ENCODE results near the gene PLEKHG3.

Gene PLEKHG3

DNA sequence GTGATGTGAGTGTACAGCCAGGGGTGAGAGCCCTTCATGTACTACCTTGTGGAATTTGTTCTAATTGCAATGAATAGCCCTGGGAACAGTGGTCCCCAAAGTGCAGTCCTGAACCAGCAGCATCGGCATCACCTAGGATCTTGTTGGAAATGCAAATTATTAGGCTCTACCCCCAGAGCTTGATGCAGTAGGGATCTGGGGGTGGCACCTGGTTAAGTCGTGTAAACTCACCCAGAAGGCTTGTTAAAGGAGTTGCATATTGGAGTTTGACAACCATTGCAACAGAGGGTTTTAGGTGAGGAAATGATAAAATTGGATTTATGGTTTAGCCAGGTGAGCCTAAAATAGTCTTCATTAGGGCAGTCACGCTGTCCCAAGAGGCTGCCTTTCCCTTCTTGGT, 73.2 kb downstream of the PLEKHG3 start:
- no peak for DNase-seq (ENCODE audit: low read depth in 1 of 2, low spot score in 1 of 2)

DNA sequence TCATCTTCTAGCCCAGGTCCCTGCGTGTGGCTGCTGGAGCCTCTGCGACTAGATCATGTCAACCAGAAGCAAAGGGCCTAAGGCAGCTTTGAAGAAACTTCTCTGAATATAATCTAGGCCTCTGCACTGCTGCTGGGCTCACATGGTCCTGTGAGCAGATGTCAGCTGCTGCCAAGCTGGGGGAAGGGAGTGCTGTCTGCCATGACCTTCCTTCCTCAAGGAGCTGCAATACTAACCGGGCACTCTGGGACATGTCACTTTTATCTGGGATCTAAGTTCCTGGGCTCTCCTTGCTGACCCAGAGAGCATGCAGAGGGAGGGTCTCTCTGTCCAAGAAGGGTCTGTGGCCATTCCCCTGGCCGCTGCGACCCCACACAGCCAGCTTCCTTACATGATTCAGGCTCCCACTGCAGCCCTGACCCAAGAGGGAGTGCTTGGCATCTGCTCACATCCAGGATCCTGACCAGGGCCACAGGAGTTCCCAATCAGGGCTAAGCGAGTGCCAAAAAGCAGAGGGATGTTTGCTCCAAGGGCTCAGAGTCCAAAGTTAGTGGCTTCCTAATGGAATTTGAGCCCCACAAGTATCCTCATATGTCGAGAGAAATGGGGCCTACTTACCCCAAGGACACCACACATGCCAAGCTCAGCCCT, 74.0 kb downstream of the PLEKHG3 start:
- no peak for DNase-seq (ENCODE audit: low read depth in 1 of 2, low spot score in 1 of 2)

DNA sequence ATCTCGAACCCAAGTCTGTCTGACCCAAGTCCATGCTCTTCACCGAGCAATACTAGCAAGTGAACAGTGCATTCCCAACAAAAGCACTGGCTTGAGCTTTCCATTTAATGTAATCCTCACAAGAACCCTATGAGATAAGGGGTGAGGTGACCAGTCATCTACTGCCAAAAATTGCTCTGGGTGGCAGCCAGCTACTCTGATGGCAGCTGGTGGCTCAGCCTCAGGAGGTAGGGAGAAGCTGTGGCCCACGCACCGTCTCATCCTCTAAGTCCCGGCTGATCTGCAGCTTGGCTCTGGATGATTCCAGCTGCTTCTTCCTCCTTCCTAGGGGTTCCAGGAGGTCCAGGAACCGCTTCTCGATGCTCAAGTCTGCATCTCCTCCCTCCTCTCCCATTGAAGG, 75.2 kb downstream of the PLEKHG3 start:
- DNase-seq (ENCODE audit: low read depth in 1 of 2, low spot score in 1 of 2), result no peak

DNA sequence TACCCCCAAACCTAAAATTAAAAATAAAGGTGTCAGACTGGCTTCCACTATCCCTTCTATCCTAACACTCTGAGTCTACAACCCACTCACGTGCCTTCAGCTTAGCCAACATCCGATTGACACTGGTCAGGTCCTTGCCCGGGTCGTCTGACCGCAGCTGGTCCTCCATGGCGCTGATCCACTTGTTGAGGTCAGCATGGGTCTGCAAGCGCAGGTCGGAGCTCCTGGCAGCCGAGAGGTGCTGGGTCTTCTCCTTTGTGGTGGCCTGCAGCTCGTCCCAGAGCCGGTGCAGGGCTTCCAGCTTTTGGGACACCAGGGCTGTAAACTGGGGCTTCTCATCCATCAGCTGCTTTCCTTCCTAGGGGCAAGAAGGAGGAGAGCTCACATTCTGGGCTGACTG, 78.0 kb downstream of the PLEKHG3 start:
- no peak for DNase-seq (ENCODE audit: low read depth in 1 of 2, low spot score in 1 of 2)

DNA sequence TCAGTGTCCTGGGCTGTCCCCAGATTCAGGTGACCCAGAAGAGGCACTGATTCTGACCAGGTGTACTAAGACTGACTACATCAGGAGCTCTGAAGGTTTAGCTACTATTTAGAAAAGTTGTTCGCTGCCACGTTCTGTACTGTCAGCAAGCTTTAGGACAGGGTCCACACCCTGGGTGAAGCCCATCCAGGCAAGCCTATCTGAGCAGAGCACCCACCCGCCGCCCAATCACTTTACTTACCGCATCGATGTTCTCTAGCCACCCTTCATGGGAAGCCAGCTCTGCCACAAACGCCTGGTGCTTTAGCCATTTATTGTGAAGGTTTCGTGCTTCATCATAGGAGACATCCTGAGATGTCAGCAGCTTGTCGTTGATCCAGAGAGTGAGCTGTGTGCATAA, 79.8 kb downstream of the PLEKHG3 start:
- no peak for DNase-seq (ENCODE audit: low read depth in 1 of 2, low spot score in 1 of 2)

DNA sequence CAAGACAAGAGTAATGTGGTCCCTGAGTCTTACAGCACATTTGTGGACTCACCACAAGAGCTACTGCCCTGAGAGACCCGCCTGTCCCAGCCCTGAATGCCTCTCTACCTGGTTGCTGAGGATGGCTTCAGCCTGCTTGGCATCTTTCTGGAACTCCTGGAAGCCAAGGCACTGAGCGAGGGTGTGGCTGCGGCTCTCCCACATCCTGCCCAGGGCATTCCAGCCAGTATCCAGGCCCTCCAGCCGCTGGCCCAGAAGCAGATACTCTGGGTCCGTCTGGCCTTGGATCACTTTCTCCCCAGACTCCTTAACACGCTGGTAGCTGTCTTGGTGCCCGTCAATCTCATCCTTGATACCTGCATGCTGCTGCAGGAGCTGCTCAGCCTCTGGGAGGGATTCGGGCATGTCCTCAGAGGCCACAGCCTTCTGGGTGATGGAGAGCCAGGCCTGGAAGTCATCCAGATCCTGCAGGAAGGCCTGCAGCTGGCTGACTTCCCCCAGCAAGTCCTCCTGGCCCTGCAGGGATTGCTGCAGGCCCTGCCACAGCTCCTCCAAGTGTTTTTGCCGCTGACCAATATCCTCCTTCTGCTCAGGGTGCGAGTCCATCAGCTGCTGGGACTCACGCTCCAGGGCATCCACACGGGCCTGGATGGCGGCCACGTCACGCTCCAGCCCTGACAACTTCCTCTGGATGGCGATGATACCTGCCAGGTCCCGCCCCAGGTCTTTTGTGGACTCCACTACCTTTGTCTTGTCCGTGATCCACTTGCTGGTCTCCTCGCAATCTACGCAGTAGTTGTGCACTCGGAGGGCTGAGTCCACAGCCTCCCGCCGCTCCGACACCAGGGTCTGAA, 82.3 kb downstream of the PLEKHG3 start:
- no peak for DNase-seq (ENCODE audit: low read depth in 1 of 2, low spot score in 1 of 2)

DNA sequence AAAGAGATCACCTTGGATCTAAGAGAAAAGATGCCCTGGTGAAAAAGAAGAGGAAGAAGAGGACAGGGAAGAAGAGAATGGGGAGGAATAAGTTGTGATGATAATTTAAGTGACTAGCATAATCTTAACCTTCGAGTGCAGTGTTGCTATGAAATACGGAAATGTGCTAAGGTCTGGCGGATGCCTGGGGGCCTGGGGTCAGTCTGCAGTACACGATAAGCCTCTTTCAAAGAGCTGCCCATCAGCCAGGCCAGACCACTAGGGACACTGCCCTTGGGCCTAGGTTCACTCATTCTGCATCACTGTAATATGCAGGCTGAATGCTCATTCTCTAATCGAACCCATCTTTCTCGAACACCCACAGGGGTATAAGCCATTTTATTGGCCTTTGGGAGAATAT, 83.4 kb downstream of the PLEKHG3 start:
- DNase-seq (ENCODE audit: low read depth in 1 of 2, low spot score in 1 of 2), result no peak

DNA sequence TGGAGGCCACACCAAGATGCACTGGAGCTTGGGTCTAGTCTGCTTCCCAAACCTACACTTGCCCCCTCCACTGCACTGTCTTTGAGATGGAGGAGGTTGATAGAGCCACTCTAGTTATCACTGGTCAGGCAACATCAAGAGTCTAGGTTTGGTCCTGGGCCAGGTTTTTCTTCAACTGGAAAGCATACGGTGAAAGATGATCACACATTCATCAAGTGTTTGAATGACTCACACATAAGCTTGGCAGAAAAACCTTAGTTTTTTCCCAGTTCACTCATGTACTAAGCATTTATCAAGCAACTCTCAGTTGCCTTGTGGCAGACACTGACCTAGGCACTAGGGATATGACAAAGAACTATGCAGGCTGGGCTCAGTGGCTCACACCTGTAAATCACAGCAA, 84.5 kb downstream of the PLEKHG3 start:
- no peak for DNase-seq (ENCODE audit: low read depth in 1 of 2, low spot score in 1 of 2)

DNA sequence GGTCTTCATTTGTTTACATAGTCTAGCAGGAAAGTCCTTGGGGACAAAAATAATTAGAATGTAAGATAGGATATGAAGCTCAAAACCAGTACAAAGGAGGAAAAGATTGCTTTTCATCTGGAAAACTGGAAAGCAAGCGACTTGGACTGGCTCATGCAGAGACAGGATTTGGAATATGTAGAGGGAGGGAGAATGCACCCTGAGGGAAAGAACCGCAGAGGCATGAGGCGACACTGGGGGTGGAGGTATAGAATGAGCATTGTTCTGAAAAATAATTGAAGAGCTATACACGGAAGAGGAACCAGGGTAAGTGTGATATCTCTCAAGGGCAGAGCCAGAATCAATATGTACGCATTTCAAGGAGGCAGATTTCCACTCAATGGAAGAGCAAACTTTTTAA, 85.5 kb downstream of the PLEKHG3 start:
- DNase-seq (ENCODE audit: low read depth in 1 of 2, low spot score in 1 of 2), result no peak

DNA sequence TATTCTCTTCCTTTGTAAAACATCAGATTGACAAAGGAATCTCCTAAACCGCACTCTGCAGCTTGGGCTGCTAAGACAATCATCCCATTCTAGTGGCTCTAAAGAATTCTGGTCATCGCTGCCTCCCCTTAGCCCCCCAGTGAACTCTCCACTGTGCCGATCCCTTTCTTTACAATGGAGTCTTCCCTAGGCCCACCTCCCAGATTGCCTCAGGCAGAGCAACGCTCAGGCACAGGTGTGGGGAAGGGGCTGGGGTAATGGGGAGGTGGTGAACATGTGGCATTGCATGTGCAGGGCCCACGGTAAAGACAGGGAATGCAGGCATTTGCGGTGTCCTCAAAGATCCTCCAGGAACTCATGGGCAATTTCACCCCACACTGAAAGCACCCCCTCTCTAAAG, 86.3 kb downstream of the PLEKHG3 start:
- DNase-seq (ENCODE audit: low read depth in 1 of 2, low spot score in 1 of 2), result no peak

DNA sequence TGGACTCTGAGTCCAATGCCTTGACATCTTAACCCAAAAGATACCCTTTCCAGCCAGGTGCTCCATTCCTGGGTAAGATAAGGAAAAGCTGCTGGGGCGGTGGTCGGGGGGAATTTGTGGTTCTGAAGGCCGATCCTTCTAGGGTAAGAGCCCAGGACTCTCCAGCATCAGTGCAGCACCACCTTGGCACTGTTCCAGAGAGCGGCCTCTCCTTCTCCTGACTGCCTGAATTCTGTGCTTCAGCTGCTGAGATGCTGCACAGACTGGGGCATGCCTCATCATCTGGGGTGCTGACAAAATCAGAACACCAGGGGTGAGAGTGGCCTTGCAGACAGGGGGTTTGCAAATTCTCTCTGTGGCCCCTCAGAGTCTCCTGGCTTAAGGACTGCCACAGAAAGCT, 88.0 kb downstream of the PLEKHG3 start:
- DNase-seq (ENCODE audit: low read depth in 1 of 2, low spot score in 1 of 2), result no peak

DNA sequence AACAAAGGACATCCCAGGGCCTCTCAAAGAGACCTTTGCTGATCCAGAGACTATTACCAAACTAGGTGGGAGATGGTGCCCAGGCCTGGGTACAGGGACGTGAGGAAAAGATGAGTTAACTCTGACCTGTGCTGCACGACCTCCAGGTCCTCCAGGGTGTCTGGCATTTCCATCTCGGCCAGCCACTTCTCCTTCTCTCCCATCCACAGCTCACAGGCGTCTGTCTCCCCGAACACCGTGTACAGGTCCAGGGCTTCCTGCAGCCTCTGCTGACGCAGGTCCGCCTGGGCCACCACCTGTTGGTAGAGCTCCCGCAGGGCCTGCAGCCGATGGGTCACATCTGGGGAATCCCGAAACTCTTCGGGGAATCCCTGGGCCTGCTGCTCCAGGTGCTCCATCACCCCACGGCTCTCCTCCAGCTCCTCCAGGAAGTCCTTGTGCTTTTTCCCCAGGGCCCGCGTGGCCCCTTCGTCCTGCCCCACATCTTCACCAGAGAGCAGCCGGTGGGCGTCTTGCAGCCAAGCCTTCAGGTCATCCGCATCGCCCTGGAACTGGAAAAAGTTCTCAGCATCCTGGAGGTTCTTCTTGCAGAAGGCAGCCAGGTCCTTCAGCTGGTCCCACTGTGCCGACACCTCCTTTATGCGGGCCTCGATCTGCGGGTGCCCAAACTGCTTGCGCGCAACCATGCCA, 88.8 kb downstream of the PLEKHG3 start:
- DNase-seq (ENCODE audit: low read depth in 1 of 2, low spot score in 1 of 2), result no peak

DNA sequence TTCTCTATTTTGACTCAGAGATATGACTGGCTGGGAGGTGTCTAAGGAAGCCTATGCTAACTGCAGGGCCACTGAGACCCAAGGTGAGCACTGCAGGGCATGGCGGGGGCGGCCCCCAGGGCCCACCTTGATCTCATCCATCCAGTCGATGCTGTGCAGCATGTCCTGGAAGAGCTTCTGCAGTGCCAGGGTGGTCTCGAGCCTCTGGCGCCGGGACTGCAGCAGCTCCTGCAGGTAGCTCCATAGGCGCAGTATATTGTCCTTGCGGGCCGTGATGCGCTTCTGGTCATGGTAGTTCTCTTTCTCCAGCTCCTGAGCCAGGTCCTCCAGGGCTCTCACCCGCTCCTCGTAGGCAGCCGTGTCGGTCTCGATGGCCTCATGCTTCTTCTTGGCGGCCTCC, 91.0 kb downstream of the PLEKHG3 start:
- no peak for DNase-seq (ENCODE audit: low read depth in 1 of 2, low spot score in 1 of 2)

DNA sequence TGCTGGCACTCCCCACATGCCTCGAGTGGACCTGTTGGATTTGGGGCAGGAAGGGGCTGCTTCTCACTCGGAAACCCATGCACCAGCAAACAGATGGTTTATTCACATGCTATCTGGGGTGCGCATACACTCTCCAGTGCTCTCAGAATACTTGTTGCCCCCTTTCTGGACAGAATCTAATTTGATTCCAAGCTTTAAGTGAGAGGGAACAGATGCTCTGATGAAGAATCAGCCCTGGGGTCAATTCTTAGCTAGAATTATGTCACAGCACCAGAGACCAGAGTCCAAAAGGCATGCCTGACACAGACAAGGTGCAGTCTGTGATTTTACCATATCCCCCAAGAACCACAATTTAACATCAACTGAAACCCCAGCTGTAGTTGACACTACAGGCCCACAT, 91.7 kb downstream of the PLEKHG3 start:
- no peak for DNase-seq (ENCODE audit: low read depth in 1 of 2, low spot score in 1 of 2)

DNA sequence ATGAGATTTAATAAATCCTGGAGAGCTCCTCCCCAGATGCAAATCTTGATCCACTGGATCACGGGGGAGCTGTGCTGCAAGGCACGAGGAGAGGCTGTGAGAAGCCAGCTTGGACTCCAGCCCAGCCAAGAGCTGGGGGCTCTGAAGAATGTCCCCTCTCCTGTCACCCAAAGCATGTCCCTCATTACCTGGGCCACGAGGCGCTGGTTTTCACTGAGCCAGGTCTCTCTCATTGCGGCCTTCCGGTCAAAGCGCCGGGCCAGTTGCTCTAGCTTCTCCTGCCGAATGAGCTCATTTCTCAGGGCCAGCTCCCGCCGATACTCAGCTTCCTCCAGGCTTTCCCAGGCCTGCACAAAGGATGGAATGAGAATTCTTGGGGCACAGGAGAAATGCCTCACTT, 92.1 kb downstream of the PLEKHG3 start:
- no peak for DNase-seq (ENCODE audit: low read depth in 1 of 2, low spot score in 1 of 2)

DNA sequence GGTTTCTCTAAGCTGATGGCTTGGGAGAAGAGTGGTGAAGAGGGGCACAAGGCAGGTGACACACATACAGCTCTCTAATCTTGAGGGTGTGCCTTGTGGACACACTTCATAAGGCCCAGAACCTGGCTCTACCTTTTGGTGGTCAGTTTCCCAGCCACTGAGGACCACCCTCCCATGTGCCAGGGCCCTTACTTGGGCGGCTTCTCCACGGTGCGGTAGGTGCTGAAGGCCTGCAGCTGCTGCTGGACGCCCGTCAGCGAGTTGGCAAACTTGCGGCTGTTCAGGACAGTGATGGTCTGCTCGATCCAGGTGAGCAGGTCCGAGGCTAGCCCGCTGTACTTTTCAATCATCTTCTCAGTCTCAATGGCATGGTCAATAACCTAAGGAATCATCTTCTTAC, 95.3 kb downstream of the PLEKHG3 start:
- no peak for DNase-seq (ENCODE audit: low read depth in 1 of 2, low spot score in 1 of 2)
